Sigmoid colon (tissue), 7 donors: ENCODE data around the gene LARGE1. TPM values are rescaled to one million over a fixed set of nuclear protein-coding genes. Genes with fewer than 3 reads are reported as not detected.

ENCODE experiments used
- DNase-seq: peaks from one replicate; pipeline ENCODE4 v3.0.0-alpha.2; 2019
- H3K27ac ChIP-seq, 4 donors: fragments of 200-600 bp; sonication (generic); one replicate each; pipeline ENCODE4 v1.5.1; 2016 to 2019; ENCODE audit warnings: mild to moderate bottlenecking in 1 of 4
- H3K27me3 ChIP-seq, 3 donors: fragments of 200-600 bp; sonication (generic); one replicate each; pipeline ENCODE4 v1.5.1; 2019; ENCODE audit warnings: mild to moderate bottlenecking in 1 of 3
- H3K36me3 ChIP-seq, 4 donors: fragments of 200-600 bp; sonication (generic); one replicate each; pipeline ENCODE4 v1.5.1; 2016 to 2019
- H3K4me1 ChIP-seq, 4 donors: fragments of 200-600 bp; sonication (generic); one replicate each; pipeline ENCODE4 v1.5.1; 2017 to 2019
- H3K4me3 ChIP-seq, 4 donors: fragments of 200-600 bp; sonication (generic); one replicate each; pipeline ENCODE4 v1.5.1; 2017 to 2019; ENCODE audit warnings: mild to moderate bottlenecking in 2 of 4, moderate library complexity in 1 of 4
- H3K9me3 ChIP-seq, 4 donors: fragments of 200-600 bp in 3 of 4; sonication (generic) in 3 of 4; one replicate each; pipeline versions ENCODE4 v1.5.1 to v1.6.1; 2013 to 2019
- CTCF ChIP-seq, 4 experiments: fragments of 450-650 bp in 3 of 4; fragments of 200-600 bp in 1 of 4; IDR thresholded peaks; one replicate each; pipeline ENCODE4 v1.5.1; 2016 to 2019; ENCODE audit warnings: antibody characterized with exemption in 4 of 4, mild to moderate bottlenecking in 3 of 4, moderate library complexity in 2 of 4
- EP300 ChIP-seq, 4 donors: sonication (generic); formaldehyde crosslinking; IDR thresholded peaks; one replicate each; pipeline ENCODE4 v1.6.1; 2017; ENCODE audit warnings: antibody characterized with exemption in 4 of 4
- POLR2A ChIP-seq, 2 donors: fragments of 450-650 bp; IDR thresholded peaks; one replicate each; pipeline ENCODE4 v1.6.1; 2016; ENCODE audit warnings: antibody characterized with exemption in 2 of 2, mild to moderate bottlenecking in 2 of 2, moderate library complexity in 2 of 2
- POLR2AphosphoS5 ChIP-seq, 4 donors: sonication (generic); formaldehyde crosslinking; IDR thresholded peaks; one replicate each; pipeline ENCODE4 v1.6.1; 2017; ENCODE audit warnings: antibody characterized with exemption in 4 of 4
- WGBS, 2 donors: extraction: QIAGEN DNeasy Blood & Tissue Kit; methylation state at CpG; one replicate each; pipeline ENCODE4 v1.1.7; 2013; 5-methylcytosine and 5-hydroxymethylcytosine counted together
- intact Hi-C: fragments of 100-400 bp; cut with DNase I; formaldehyde crosslinking; loops from one replicate; pipeline ENCODE4 v1.15.1; 2023
- polyA plus RNA-seq, 3 donors: library from polyadenylated mRNA; stranded (reverse); fragments of 200-250 nt; gene quantifications; one replicate each; pipeline ENCODE4 v1.2.3, GENCODE V29; 2013
- total RNA-seq, 4 donors: library from RNA; depleted of rRNA; stranded (reverse); fragments of >200 nt; gene quantifications; one replicate each; pipeline ENCODE4 v1.1.0, GENCODE V29; 2016
- donor health status: healthy with polysubstance abuse.
- donor health status: Bipolar disorder and iron deficiency.
- donor health status: healthy.

Gene LARGE1
- total and polyA plus RNA-seq, 7 donors: 5.8 to 74.4 (median 38.0) TPM

GRCh38 chr22:33785283-33785968 lies 134.8 kb downstream of the LARGE1 start:
- H3K27me3 ChIP-seq: no peaks in the 10 kb centered on the region
- TF ChIP-seq EP300 (IDR thresholded peaks at IDR 0.05) (no peak), POLR2AphosphoS5 (IDR thresholded peaks at IDR 0.05) (peak in 3 of 4 donors; percentile 12 to 25 (median 20))
- H3K9me3 ChIP-seq: peaks cover 0 to 4% (median 1%) of the 10 kb centered on the region in 4 donors
- H3K4me3 ChIP-seq: no peak overlapping the region
- no peaks in the 10 kb centered on the region for H3K36me3 ChIP-seq
- H3K4me1 ChIP-seq: peaks cover 0 to 46% (median 35%) of the 10 kb centered on the region in 4 donors
- WGBS, 2 donors: 74 to 88% methylated on average over 5 of the region's 5 CpGs
- DNase-seq: no peak
- intact Hi-C loops: no loop called here
- peak overlapping the region in 3 of 4 donors; percentile 21 to 65 (median 57) for H3K27ac ChIP-seq

DNA sequence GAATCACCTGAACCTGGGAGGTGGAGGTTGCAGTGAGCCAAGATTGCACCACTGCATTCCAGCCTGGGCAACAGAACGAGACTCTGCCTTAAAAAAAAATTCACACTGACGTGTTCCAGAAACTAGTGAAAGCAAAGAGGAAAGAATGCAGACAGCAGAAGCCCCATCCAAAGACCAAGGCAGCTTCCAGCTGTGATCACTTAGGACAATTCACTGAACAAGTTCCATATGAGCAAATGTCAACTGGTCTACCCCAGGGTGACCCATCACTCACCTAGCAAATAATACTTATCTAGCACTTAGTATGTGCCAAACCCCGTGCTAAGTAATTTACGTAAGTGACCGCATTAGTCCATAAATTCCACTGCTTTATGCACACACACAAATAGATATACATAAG lies 138.9 kb downstream of the LARGE1 start:
- H3K4me3 ChIP-seq: no peak overlapping the region
- H3K36me3 ChIP-seq: no peaks in the 10 kb centered on the region
- WGBS, 2 donors: 72 to 87% methylated on average over 5 of the region's 5 CpGs
- H3K9me3 ChIP-seq: no peaks in the 10 kb centered on the region
- DNase-seq: no peak
- intact Hi-C loops: no loop called here
- peak overlapping the region in 2 of 4 donors; percentile 4 to 36 for H3K27ac ChIP-seq
- no peaks in the 10 kb centered on the region for H3K27me3 ChIP-seq
- TF ChIP-seq POLR2A (IDR thresholded peaks at IDR 0.05) (no peak), EP300 (IDR thresholded peaks at IDR 0.05) (no peak), CTCF (IDR thresholded peaks at IDR 0.05) (no peak), POLR2AphosphoS5 (IDR thresholded peaks at IDR 0.05) (peak in 3 of 4 donors; percentile 31 to 50 (median 40))
- H3K4me1 ChIP-seq: peaks cover 0 to 66% (median 47%) of the 10 kb centered on the region in 4 donors

GRCh38 chr22:33780531-33781136 lies 139.6 kb downstream of the LARGE1 start:
- no peak for DNase-seq
- 20 to 68% methylated on average over 5 of the region's 5 CpGs for WGBS, 2 donors
- Histone ChIP-seq H3K27me3 (no peaks in the 10 kb centered on the region), H3K4me1 (peaks cover 0 to 58% (median 40%) of the 10 kb centered on the region in 4 donors), H3K27ac (peak overlapping the region in 1 of 4 donors; percentile 36), H3K9me3 (no peaks in the 10 kb centered on the region), H3K4me3 (no peak overlapping the region), H3K36me3 (no peaks in the 10 kb centered on the region)
- intact Hi-C loops: no loop called here
- TF ChIP-seq POLR2A (IDR thresholded peaks at IDR 0.05) (no peak), POLR2AphosphoS5 (IDR thresholded peaks at IDR 0.05) (no peak), CTCF (IDR thresholded peaks at IDR 0.05) (no peak), EP300 (IDR thresholded peaks at IDR 0.05) (no peak)

DNA sequence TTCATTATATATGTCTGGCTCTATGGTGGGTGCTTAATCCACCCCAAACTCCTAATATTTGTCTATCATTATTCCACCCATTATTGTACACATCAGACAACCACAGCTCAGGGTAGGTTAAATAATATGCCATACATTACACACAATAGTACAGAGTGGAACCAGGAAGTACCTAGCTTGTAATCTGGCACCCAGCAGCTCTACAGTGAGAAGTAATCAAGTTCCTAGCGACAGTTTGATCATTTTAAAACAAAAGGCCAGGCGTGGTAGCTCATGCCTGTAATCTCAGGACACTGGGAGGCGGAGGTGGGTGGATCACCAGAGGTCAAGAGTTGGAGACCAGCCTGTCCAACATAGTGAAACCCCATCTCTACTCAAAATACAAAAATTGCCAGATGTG lies 141.0 kb downstream of the LARGE1 start:
- DNase-seq: no peak
- no peak for TF ChIP-seq POLR2A (IDR thresholded peaks at IDR 0.05)
- intact Hi-C loops: no loop called here
- Histone ChIP-seq H3K27me3 (no peaks in the 10 kb centered on the region), H3K4me3 (no peak overlapping the region), H3K9me3 (no peaks in the 10 kb centered on the region), H3K27ac (no peak overlapping the region), H3K36me3 (no peaks in the 10 kb centered on the region), H3K4me1 (peaks cover 0 to 63% (median 36%) of the 10 kb centered on the region in 4 donors)
- WGBS, 2 donors: 20 to 71% methylated on average over 3 of the region's 3 CpGs

GRCh38 chr22:33776491-33776890 lies 143.8 kb downstream of the LARGE1 start:
- TF ChIP-seq POLR2AphosphoS5 (IDR thresholded peaks at IDR 0.05): no peak
- TF ChIP-seq EP300 (IDR thresholded peaks at IDR 0.05): no peak
- TF ChIP-seq POLR2A (IDR thresholded peaks at IDR 0.05): no peak
- no peak for TF ChIP-seq CTCF (IDR thresholded peaks at IDR 0.05)
- Histone ChIP-seq H3K4me3 (no peak overlapping the region), H3K4me1 (peaks cover 0 to 53% (median 27%) of the 10 kb centered on the region in 4 donors), H3K27me3 (no peaks in the 10 kb centered on the region), H3K36me3 (no peaks in the 10 kb centered on the region), H3K27ac (no peak overlapping the region), H3K9me3 (no peaks in the 10 kb centered on the region)
- WGBS, 2 donors: 82 to 86% methylated on average over 7 of the region's 7 CpGs
- intact Hi-C loops: no loop called here
- DNase-seq: no peak
